OCI-LY3 (cell line): Measurements from ENCODE around the gene MACROD1.

Experiments
- CTCF ChIP-seq: fragments of 200-600, 300-600 bp; sonication (generic); IDR thresholded peaks from 2 replicates; pipeline ENCODE4 v1.5.1; 2014; ENCODE audit warnings: antibody characterized with exemption, low read length, low read depth
- EZH2phosphoT487 ChIP-seq: fragments of 200-600 bp; shearing (Covaris generic); IDR thresholded peaks from 2 replicates; pipeline ENCODE4 v1.6.1; 2018; ENCODE audit warnings: antibody characterized with exemption, mixed run types, low read depth

GRCh38 chr11:64201543-64201942, 35.6 kb upstream of the MACROD1 start:
- no peak for TF ChIP-seq EZH2phosphoT487
- no peak for TF ChIP-seq CTCF
